ENCODE measurements around the gene ST6GALNAC2.
"Not testable (repeated sequence)": the region's sequence is repeated elsewhere in the genome, so short reads cannot be mapped to it uniquely, and the experiment has no call there.

The ST6GALNAC2 gene

DNA sequence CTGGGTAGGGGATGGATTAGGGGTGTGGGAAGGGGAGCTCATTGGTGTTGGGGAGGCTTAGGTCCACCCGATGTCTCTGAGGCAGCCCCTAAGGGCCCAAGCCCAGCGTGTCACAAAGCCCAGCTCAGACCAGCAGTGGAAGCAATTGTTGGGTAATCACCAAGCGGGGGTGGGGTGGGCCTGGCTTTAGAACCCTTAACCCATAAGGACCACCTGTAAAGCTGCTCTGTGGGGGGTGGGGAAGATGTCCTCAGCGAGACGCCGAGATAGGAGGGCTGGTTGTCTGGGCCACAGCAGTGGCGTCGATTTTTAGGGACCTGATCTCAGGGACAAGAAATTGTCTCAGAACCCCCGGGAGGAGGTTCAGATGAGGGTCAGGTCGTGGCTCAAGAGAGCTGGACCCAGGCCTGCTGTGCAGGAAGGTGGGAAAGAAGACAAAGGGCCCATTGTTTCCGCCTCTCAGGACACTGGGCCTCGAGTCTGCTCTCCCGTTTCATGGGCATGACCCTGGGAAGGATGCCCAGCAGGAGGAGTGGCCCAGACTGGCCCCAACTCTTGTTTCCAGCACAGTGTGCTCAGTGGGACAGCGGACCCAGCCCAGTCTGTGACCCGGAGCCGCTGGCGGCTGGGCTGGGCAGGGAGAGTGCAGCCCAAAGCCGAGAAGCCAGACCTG is 15.9 kb downstream of the ST6GALNAC2 start:
- DNase-seq = no peak

DNA sequence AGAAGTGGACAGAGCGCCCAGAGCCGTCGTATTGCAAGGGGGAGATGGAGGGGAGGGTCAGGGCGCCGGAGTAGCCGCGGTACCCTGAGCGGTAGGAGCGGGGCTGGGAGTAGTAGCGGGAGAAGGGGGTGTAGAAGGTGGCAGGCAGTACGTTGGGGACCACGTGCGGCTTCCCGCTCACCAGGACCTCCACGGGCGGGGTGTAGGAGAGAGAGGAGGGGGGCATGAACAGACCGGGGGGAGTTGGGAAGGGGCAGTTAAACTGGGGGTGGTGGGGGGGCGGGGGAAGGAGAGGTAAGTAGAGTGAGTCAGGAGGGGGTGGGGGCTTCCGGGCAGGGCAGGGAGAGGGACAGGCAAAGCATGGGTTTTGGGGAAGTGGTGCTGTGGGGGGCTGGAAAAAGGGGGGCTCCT is 16.8 kb downstream of the ST6GALNAC2 start:
- DNase-seq = no peak

DNA sequence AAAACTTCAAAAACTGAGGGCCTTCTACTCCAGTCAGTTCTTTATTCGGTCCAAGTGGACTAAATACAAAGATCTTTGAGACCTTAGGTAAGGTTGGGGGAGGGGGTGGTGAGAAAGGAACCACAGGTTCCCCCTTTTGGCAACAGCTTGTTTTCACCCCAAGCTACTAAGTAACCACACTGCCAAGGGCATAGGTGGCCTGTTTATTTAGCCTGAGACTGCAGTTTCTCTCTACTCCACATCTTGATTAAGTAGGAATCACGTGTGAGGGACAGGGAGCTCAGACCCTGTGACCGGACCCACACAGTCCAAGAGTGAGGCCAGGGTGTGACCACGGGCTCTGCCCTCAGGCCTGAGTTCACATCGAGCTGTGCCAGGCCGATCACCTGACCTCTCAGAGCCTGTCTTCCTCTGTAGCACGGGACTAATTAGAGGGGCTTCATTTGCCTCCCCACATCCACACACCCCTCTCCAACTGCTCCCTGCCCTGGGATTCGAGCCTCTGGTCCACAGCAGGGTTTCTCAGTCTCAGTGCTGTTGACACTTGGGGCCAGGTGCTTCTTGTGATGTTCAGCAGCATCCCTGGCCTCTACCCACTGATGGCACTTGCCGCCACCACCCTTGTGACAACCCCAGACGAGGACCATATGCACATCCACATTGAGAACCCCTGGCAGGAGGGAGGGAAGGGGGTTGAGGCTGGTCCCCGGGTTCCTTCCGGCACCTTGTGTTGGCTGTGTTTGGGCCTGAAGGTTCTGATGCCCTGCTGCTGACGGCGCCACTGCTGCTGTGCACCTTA is 17.8 kb downstream of the ST6GALNAC2 start:
- DNase-seq = peak; percentile 70

DNA sequence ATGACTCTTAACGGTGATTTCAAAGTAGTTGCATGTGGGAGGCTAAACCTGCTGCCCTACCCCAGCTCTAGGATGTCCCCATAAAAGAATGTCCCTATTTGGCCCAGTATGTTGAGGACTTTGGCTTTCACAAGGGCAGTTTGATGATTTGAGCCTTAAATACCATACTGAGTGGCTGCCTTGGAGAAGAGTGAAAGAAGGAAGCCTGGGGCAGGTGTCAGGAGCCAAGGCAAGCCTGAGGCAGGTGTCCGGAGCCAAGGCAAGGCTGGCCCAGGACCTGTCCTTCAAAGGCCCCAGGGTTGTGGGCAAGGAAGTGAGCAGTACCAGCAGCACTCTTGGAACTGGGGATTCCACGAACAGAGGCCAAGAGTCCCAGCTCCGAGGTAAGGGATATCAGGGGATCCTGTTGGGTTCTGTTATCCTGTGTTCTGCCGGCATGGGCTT is 18.6 kb downstream of the ST6GALNAC2 start:
- DNase-seq = no peak

DNA sequence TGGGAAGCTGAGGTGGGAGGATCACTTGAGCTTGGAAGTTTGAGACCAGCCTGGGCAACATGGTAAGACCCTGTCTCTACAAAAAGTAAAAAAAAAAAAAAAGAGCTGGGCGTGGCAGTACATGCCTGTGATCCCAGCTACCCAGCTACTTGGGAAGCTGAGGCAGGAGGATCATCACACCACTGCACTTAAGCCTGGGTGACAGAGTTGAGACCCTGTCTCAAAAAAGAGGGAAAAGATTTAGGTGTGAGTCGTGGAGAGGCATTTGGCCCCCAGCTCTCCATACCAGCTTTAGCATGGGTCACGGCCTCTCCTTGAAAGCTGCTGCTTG is 19.1 kb downstream of the ST6GALNAC2 start:
- DNase-seq = no peak

DNA sequence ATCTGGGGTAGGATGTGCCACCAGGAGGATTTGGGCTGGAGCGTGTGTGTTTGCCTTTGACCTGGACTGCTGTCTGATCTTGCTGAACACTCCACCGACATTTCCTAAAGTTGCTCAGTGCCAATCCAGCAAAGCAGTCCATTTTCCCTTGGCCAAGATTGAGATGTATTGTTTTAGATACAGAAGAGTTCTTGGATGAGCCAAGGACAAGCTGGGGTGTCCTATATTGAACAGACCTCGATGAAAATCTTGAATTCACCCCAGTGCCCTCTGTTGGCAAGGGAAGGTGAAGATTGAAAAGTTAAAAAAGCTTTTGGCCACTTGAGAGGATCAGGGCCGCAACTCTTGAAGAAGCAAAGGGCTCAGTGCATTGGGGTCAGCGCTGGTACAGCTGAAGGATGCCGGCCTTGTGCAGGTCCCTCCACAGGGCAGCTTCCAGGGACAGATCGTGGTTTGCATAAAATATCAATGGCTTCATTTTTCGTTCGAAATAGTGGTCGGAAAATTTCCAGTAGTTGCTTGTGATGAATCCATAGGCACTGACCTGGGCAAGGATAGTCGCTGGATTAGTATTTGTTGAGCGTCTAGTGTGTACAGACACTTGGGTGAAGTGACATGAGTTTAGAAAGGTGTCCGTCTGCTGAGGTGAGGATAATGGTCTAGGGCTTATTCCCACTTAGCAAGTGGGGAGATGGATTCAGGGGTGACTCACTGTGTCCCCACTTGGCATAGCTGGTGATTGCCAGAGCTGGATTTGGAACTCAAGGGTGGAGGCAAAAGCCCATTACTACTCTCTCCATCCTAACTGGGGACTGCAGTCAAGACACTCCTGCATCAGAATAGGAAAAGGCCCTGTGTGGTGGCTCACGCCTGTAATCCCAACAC is 19.7 kb downstream of the ST6GALNAC2 start:
- DNase-seq = no peak

DNA sequence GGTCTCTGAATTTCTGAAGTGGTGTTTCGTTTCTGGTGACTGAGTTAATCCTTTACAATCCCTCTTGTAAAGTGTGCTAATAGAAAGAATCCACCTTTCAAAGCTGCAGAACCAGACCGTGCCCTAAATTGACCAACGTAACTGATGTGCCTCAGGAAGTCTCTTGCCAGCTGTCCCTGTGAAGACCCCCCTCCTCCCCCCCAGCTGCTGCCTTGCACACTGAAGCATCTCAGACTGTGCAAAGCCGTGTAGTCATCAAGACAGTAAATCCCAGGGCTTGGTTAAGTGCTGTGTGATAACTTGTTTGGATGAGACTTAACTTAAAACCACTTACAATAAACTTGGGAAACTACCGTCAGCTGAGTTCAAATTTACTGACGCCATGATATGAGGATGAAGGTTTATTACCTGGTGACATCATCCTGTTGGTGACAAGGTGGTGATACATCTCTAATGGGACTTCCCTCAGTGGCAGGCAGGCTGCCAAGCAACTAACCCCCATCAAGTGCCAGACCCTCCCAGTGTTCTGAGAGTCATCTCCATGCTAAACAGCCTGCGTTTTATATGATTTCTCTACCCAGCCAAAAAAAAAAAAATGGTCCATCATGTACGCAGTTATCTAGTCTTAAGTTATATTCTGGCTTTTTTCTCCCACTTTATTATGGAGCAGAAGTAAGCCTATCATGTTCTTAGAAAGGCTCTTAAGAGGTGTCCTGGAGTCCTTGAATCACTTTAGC is 20.5 kb downstream of the ST6GALNAC2 start:
- not testable (repeated sequence) for DNase-seq

DNA sequence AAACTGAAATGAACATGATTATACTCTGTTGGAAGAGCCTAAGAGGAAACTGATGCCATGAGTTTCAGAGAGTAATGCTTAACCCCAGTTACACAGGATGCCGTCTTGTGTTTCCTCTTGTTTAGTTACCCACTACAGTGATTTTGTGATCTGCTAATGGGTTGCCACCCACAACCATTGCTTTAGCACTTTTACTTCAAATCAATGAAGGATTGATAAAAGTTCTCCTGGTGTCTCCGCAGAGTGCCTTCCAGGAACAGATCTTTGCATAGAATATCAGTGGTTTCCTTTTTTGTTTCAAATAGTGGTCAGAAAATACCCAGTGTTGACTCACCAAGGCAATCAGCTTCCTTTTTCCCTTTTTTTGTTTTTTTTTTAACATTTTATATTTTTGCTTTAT is 22.3 kb downstream of the ST6GALNAC2 start:
- not testable (repeated sequence) for DNase-seq

DNA sequence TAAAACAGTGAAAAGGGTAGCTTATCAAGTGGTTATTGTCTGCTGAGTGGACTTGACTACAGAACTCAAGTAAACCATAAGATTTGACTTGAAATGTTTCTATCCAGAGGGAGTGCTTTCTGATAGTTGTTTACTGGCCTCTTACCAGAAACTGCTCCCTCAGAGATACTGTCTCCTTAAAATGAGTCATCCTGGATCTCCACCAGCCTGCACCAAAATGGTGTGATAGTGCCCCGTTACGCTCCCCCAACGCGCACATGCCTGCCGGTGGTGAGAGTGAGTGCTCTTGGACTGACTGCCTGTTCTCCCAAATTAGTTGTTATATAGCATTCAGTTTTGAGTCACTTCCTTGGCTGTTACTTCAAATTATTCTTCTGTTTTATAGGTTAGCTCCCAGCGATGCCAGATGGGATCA is 22.9 kb downstream of the ST6GALNAC2 start:
- DNase-seq = peak; percentile 18

DNA sequence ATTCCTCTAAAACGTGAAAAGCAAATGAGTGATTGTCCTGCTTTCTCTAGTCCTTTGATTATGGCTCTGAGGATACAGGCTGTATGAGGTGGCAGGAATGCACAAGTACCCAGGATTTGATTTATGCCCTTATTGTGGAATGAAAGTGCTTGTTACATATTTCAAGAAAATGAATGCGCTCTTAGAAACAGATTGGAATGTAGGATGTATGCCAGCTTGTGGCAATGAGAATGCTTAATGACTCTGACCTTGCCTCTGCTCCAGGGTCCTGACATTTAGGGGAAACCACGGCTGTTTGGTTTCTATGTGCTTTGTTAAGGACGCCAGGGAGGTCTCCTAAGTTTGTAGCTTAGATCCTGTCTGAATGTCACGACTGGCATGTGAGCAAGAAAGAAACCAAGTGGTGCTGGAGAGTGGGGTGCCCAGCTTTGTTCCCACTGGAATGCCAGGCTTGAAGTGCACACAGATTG is 23.8 kb downstream of the ST6GALNAC2 start:
- DNase-seq = no peak

DNA sequence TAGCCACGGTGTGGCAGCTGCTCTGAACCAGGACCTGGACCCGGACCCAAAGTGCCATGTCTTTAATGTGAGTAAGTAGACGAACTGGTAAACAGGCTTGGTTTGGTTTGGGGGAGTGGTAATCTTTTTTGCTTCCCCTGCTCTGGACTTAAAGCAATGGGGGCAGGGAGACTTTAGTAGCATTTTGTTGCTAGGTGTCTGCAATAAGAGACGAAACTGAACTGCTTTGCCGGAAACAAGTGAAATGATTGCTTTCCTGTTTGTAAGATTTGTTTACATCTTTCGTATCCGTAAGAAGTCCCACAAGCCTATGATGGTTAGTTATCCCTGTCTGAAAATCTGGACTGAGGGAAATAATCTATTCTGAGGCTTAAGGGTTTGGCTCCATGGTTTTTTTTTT is 24.3 kb downstream of the ST6GALNAC2 start:
- DNase-seq = no peak

DNA sequence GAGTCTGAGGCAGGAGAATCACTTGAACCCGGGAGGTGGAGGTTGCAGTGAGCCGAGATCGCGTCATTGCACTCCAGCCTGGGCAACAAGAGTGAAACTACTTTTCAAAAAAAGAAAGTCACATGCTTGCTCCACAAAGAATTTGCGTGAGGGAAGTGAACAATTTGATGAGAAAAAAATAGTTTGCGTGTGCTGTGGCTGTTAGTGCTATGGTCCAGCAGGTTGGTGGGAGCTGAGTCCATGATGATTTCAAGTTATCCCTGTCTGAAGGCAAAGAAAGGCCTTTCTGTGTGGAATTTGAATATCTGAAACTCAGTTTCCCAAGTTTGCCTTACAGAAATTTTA is 24.8 kb downstream of the ST6GALNAC2 start:
- DNase-seq = peak; percentile 18

DNA sequence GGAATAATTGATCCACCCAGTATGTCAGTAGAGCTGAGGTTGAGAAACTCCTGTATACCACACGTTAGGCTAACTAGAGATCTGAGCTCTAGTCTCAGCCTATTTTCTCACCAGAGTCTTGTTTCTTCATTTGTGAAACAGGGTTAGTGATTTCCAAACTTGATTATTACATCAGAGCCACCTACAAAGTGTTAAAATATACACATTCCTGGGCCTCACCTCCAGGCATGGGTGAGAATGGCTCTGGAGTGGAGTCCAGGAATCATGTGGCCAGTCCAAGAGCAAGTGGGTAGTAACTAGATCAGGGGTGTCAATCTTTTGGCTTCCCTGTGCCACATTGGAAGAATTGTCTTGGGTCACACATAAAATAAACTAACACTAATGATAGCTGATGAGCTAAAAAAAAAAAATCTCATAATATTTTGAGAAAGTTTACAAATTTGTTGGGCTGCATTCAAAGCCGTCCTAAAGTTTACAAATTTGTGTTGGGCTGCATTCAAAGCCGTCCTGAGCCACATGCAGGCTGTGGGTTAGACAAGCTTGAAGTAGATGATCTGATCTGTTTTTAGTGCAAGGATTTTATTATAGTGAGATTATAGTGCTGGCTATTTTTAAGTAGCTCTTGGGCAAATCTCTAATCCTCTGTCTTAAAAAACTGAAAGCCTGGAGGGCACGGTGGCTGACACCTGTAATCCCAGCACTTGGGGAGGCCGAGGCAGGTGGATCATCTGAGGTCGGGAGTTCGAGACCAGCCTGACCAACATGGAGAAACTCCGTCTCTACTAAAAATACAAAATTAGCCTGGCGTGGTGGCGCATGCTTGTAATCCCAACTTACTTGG is 25.4 kb downstream of the ST6GALNAC2 start:
- DNase-seq = no peak

DNA sequence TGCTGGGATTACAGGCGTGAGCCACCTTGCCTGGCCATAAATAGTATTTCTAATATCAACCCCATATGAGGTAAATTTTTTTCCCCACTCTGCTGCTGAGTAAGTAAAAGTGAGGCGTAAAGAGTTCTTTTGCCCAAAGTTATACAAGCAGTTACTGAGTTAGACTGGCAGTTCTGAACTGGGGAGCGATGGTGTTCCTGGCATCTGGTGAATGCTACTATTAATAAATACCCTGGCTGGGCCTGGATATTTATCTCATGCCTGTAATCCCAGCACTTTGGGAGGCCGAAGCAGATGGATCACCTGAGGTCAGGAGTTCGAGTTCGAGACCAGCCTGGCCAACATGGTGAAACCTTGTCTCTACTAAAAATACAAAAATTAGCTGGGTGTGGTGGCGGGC is 26.2 kb downstream of the ST6GALNAC2 start:
- DNase-seq = not testable (repeated sequence)

DNA sequence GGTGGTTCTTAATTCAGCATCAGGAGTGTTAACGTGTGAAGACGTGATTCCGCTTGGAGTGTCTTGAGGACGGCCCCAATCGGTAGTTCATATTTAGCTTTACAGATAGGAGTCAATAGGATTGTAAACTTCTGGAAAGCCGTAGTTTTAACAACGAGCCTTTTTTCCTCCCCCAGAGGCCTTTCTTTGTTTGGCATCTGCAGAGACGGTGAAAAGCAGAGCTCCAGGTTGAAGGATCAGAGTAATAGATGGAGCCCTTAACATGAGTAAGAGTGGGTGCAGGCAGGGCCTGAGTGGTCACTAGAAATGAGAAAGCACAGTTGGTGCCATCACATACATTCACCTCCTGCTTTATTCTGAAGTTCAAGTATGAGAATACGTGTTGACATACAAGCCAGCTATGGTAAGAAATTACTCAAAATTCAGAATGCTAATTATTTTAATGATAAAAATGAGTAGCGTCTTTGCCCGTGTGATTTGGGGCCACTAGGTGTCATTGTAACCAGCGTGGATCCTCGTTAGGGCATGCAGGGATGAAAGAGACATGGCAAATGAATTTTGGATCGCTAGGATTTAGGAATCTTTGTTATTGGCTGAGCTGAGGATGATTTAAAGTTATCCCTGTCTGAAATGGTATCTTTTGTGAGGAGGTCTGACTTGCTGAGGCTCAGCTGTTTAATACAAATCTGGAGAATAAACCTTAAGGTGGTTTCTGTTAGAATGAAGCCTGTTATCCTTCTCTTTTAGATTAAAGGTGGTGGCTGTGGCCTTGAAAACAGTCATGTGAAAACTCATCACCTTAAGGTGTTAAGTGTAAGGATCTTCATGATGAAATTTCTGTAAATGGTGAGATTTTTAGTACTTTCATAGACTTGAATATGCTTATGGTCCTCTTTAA is 27.2 kb downstream of the ST6GALNAC2 start:
- peak; percentile 21 for DNase-seq

DNA sequence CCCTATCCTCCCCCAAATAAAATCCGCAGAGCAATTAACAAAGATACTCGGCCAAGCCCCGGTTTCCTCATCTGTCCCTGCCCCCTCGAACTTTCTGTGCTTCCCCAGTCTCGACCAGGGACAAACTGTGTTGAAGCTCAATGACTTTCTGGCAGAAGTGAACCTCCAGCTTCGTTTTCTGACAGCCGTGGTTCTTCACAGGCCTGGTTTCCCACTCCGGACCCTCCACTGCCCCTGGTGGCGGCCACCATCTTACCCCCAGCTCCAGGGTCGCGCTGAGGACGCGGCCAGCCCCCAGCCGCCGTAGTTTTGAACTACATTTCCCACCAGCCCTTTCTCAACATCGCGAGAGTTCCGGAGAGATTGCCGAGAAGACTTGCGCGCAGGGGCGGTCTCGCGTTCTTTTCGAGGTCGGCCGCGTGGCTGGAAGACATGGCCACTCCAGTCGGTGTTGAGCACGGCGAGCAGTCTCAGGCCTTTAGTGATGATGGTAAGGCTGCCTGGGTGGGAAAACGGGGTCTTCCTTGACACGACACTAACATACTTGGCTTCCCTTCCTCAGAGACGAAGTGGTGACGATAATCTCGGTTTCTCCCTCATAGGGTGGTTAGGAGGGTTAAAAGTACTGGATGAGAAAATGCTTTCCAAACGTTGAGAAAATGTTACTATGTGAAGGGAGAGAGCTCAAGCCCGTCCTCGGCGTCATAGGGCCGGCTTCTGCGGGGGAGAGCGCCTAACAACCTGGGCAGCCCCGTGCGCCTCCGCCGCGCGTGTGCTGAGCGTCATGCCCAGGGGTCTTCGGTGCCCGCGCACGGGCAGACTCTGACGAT is 28.1 kb downstream of the ST6GALNAC2 start:
- DNase-seq = peak; percentile 95

DNA sequence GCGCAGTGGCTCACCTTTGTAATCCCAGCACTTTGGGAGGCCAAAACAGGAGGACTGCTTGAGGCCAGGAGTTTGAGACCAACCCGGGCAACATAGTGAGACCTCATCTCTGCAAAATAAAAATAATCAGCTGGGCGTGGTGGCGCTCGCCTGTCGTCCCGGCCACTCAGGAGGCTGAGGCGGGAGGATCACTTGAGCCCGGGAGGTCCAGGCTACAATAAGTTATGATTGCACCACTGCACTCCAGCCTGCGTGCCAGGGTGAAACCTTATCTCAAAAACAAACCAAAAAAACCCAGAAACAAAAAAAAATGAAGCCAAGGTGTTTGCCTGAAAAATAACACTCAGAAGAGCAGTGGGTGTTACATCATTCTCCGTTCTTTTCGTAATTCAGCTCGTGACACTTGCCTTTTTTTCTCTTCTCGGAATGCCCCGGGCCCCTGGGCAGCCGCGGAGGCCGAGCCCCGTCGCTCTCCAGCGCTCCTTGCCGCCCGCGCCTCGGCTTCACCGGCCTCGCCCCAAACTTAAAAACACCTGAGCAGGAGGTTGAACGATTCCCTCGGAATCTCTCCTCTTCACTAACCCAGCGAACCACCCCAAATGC is 28.8 kb downstream of the ST6GALNAC2 start:
- peak; percentile 44 for DNase-seq

DNA sequence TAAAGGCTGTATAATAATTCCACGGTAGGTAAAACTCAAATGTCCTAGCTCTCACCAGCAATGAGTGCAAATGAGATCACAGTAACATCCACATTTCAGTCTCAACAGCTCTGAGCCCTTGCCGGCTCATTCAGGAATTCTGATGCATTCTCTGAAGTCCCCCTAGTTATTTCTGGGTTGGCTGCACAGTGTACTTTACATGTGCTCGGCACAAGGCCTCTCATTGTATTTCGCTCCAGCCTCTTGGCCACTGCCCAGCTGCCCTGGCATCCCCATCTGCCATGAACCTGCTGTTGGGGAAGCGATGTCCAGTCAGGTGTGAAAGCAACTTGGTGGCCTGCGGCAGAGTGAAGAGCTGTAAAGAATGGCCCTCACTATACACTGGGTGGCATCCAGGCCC is 31.5 kb downstream of the ST6GALNAC2 start:
- no peak for DNase-seq

DNA sequence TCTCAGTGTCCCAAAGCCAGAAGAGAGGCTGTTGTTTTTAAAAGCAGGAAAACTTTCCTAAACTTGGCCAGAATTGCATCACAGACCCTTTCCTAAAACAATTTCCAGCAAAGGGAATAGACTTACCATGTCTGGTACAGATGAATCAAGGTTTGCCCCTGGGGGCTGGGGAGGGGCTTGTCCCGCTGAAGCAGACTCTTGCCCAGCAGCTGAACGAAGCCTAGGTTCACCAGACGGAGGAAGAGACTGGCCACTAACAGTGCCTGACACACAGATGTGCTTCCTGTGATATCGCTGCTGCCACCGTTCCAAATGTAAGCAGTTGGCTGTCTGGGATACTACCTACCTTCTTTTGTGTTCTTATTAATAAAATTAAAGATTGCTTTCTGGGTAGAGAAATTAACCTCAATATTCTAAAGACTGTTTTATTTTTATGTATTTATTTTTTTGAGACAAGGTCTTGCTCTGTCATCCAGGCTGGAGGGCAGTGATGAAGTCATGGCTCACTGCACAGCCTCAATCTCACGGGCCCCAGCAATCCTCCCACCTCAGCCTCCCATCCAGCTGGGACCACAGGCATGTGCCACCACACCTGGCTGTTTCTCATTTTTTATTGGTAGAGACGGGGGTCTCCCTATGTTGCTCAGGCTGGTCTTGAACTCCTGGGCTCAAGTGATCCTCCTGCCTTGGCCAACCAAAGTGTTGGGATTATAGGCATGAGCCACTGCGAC is 32.3 kb downstream of the ST6GALNAC2 start:
- no peak for DNase-seq
